GM18499 (cell line): ENCODE measurements around the gene CALB2.
"Not testable (repeated sequence)": the region's sequence is repeated elsewhere in the genome, so short reads cannot be mapped to it uniquely, and the experiment has no call there.

Experiments
- ATAC-seq: cut with Tn5 transposase; IDR thresholded peaks from one replicate; pipeline ENCODE4 v1.9.1; 2021; ENCODE audit warnings: moderate number of reproducible peaks; ENCODE audit not compliant: insufficient read depth, unreplicated experiment

CALB2 gene, protein sequence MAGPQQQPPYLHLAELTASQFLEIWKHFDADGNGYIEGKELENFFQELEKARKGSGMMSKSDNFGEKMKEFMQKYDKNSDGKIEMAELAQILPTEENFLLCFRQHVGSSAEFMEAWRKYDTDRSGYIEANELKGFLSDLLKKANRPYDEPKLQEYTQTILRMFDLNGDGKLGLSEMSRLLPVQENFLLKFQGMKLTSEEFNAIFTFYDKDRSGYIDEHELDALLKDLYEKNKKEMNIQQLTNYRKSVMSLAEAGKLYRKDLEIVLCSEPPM

DNA sequence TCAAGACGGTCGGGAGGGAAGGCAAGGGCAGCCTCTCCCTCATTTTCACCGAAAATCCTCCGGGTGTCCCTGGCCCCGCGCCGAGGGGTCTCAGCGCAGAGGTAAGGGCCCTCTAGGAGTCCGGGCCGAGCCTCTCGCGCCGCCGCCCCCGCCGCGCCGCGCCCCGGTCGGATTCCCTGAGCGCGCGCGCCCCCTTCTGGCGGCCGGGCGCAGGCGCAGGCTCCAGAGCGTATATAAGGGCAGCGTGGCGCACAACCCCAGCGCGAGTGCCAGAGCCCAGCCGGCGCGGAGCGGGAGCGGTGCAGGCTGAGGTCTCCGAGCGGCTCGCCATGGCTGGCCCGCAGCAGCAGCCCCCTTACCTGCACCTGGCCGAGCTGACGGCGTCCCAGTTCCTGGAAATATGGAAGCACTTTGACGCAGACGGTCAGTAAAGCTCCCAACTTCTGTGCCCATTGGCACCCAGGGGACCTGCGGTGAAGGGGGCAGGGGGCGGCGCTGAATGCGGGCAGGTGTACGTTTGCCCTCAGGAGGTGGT lies at the start of gene CALB2:
Gene CALB2, plus strand, starts transcription at position 260 of the 535 bp plus-strand sequence. Its CDS starts 70 bp downstream, at position 330.
- no peak for ATAC-seq

- no peak for ATAC-seq
Observed at GRCh38 chr16:71311553-71312158, 46.9 kb upstream of the CALB2 start.

DNA sequence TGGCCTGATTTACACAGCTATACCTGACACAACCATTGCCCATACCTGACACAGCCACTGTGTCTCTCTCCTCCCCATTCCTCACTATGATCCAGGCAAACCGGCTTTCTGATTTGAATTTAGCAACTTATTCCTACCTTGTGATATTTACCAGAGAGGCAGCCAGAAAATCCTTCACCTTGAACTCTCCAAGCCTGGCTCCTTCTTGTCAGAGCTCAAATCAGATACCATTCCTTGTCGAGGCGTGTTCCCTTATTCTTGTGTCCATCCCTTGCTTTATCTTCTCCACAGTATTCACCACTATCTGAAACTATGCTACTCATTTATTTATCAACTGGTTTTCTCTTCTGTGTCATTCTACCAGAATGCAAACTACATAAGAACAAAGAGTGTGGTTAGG lies 44.9 kb upstream of the CALB2 start:
- ATAC-seq: not testable (repeated sequence)

- ATAC-seq: no peak
Observed at GRCh38 chr16:71315269-71315668, 43.3 kb upstream of the CALB2 start.

GRCh38 chr16:71319999-71320398 lies 38.5 kb upstream of the CALB2 start:
- no peak for ATAC-seq

DNA sequence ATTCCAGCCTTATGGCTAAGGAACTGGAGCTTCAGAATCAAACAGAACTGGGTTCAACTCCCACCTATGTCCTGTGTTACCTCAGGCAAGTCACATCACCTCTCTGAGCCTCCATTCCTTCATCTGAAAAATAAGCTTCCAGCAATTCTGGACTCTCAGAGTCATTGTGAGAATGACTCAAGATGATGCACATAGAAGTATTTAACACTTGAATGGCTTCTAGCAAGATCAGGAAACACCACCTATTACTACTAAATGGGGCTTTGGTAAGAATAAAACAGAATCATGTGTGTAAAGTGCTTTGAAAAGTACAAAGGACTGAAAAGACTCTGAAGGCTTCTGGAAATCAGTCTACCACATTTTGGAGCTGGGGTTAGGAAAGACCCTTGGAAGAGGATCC lies 30.8 kb upstream of the CALB2 start:
- ATAC-seq: no peak

GRCh38 chr16:71328151-71328550 lies 30.4 kb upstream of the CALB2 start:
- ATAC-seq: no peak

DNA sequence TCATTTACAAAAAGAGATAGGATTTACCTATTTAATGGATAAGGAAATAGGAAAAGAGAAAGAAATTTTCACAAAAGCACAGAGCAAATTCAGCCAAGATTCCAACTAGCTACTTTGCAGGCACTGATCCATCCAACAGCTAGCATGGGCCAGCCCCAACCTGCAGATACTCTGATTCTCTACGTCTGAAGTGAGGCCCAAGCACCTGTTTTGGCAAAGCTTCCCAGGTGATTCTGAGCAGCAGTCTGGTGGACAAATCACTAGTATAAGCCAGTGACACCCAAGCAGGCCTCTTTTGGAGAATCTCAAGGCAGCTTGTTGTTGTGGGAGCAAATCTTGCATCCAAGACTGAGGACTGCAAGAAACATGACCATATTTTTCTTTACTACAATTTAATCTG lies 20.9 kb upstream of the CALB2 start:
- no peak for ATAC-seq

GRCh38 chr16:71338193-71338592 lies 20.3 kb upstream of the CALB2 start:
- no peak for ATAC-seq

- no peak for ATAC-seq
Observed at GRCh38 chr16:71338632-71339031, 19.9 kb upstream of the CALB2 start.

DNA sequence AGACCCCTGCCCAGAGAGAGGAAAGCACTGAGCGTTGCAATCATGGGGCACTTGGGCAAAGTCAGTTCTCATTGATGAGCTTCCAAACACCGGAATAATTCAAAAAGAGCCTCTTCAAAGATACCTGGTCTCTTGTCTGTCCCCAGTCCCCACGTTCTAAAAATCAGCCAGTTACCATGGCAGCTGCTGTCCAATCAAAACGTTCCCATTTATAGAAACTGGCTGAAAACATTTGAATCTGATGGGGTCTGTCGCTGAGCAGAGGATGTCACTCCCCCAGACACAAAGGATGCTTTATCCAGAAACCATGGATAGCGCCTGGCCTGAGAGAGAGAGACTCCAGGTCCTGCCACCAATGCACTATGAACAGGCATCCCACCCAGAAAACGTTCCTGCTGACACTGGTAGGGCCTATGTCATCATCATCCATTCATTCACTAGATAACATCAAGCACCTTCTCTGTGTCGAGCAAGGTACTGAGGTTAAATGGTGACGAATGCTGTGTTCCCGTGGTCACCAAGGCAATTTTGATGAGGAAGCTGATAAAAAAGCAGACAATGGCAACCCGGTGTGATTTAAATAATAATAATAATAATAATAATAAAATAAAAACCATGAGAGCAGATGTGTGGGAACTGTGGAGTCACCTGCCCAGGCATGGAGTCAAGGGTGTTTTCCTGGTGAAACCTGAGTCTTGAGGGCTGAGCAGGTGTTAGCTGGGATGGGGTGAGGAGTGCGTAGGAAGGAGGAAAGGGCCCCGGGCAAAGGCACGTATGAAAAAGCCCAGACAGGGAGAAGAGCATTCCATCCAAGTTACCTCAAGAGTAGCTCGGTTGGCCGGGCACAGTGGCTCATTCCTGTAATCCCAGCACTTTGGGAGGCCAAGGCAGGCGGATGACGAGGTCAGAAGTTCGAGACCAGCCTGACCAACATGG lies 19.0 kb upstream of the CALB2 start:
- ATAC-seq: no peak

DNA sequence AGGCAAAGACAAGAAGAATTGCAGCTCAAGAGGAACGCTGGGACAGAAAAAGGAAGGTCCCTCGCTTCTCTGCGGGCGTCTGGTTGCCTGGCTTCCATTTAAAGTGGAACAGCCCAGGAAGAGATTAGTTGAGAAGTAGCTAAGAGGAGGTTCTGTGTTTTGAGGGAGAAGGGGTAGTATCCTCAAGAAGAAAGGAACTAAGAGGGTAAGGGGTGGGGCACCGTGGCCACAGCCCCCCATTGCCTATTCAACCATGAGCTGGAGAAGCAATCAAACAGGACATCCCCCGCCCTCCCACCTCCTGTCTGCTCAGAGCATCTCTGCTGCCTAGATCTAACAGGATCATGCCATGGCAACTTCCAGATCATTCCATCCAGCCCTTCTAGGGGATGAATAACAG lies 18.1 kb upstream of the CALB2 start:
- no peak for ATAC-seq

GRCh38 chr16:71341881-71342280 lies 16.6 kb upstream of the CALB2 start:
- no peak for ATAC-seq

DNA sequence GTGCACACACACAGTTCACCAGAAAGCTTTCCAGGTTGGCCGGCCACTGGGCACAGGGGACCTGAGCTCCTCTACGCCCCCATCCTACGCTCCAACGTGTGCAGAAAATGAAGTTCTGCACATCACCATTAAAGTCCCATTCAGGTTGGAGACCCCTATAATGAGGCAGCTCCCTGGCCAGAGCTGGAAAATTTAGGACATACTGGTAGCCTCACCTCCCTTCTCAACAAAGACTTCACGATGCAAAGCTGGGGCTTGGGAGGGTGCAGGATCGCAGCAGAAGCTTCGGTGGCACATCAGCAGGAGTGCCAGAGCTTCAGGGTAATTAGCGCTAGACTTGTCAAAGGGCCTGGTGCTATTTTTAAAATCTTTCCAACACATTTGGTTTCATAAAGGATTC lies 15.4 kb upstream of the CALB2 start:
- no peak for ATAC-seq

GRCh38 chr16:71344315-71344905 lies 14.1 kb upstream of the CALB2 start:
- ATAC-seq: no peak

- no peak for ATAC-seq
Observed at GRCh38 chr16:71345031-71345430, 13.5 kb upstream of the CALB2 start.

- no peak for ATAC-seq
Observed at GRCh38 chr16:71347146-71347545, 11.4 kb upstream of the CALB2 start.

DNA sequence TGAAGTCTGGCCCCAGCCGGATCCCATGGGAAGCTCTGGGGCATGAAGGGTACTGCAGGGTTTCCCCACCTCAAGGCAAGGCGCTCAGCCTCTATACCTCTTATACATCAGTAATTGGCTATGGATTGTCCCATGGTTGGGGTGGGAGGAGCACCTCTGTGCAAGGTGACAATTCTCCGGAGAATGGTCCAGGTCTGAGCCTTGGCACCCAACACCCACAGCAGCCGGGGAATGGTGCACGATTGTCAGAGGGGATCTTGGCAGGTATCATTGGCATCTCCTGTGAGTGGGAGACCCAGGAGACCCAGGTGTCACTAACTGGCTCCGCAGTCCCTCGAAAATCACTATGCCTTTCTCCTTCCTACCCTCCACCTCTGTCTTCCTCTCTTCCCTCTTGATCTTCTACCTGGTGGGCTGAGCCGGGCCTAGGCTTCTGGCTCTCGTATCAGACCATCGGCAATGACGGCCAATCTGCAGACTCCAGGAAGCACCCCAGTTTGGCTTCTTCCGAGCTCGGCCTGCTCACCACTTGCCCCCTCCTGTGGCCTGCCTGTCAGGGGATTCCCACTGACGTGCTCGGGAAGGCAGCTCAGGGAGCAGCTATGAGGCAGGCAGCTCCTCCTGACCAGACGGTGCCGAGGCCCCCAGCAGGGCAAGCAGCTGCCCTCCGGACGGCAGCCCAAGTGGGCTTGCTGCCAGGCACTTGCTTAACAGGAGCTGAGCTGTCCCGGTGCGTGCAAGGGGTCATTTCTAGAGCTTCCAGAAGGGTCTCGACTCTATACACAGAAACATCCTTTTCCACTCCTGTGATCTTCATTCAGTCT lies 10.0 kb upstream of the CALB2 start:
- ATAC-seq: no peak

DNA sequence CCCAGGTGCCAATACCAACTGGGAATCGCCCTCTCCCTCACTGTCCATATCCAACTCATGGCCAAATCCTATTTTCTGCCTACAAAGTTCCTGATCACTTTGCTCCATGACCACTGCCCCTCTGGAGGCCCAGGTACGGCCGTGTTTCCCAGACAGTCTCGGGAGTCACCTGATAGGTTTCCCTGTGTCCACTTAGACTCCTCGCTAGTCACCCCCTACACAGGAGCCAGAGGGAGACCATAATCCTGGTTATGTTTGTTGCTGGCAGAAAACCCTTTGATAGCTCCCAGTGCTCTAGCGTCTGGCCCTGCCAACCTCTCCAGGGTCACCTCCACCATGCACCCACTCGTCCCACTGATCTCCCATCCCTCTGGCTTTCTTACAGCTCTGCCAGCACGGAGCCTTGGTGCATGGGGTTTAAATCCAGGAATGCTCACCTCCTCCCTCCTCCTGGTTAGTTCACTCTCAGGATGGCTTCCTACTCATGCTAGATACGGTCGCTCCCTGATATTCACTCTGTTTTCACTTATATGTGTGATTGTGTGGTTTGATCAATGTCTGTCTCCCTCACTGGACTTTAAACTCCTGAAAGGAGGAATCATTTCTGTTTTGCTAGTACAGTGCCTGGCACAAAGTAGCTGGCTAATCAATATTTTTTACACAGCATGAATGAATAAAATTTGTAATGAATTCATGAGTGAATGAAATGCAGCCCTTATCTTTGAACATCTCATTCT lies 7.5 kb upstream of the CALB2 start:
- ATAC-seq: no peak
